Skeletal muscle tissue (tissue), 5 donors: ENCODE data around the gene STX1A. TPM values are rescaled to one million over a fixed set of nuclear protein-coding genes. Genes with fewer than 3 reads are reported as not detected.
"Not testable (repeated sequence)": the region's sequence is repeated elsewhere in the genome, so short reads cannot be mapped to it uniquely, and the experiment has no call there.

Experiments
- H3K27ac ChIP-seq: one replicate; pipeline ENCODE4 v1.7.0; 2013; ENCODE audit warnings: mild to moderate bottlenecking, low read depth, low read length, inconsistent platforms
- H3K27me3 ChIP-seq, 3 donors: one replicate each; pipeline ENCODE4 v1.7.0; 2013; ENCODE audit warnings: low read length in 3 of 3; ENCODE audit not compliant: control insufficient read depth in 3 of 3, insufficient read depth in 3 of 3
- H3K36me3 ChIP-seq, 3 donors: one replicate each; pipeline ENCODE4 v1.7.0; 2013; ENCODE audit warnings: low read length in 3 of 3; ENCODE audit not compliant: control insufficient read depth in 3 of 3, insufficient read depth in 3 of 3
- H3K4me1 ChIP-seq, 3 donors: one replicate each; pipeline ENCODE4 v1.7.0; 2013; ENCODE audit warnings: low read length in 3 of 3, mild to moderate bottlenecking in 3 of 3; ENCODE audit not compliant: control insufficient read depth in 3 of 3, insufficient read depth in 3 of 3
- H3K4me3 ChIP-seq, 3 donors: one replicate each; pipeline ENCODE4 v1.7.0; 2013; ENCODE audit warnings: low read length in 3 of 3
- H3K9ac ChIP-seq, 3 donors: one replicate each; pipeline ENCODE4 v1.7.0; 2013; ENCODE audit warnings: low read length in 3 of 3, mild to moderate bottlenecking in 3 of 3, moderate library complexity in 2 of 3, low read depth in 1 of 3
- H3K9me3 ChIP-seq, 3 donors: one replicate each; pipeline ENCODE4 v1.7.0; 2013; ENCODE audit warnings: low read length in 3 of 3; ENCODE audit not compliant: control insufficient read depth in 3 of 3
- small RNA-seq: library from RNA; depleted of rRNA; stranded (forward); fragments of <200 nt; gene quantifications from one replicate; pipeline ENCODE3, GENCODE V24; 2014
- total RNA-seq: library from RNA; depleted of rRNA; stranded (reverse); fragments of >200 nt; gene quantifications from one replicate; pipeline ENCODE4 v1.2.3, GENCODE V29; 2014
- donor health status: Osteomylitis.

STX1A gene
- total RNA-seq, 1 donor from 2014 or later, result 8.4 TPM

DNA sequence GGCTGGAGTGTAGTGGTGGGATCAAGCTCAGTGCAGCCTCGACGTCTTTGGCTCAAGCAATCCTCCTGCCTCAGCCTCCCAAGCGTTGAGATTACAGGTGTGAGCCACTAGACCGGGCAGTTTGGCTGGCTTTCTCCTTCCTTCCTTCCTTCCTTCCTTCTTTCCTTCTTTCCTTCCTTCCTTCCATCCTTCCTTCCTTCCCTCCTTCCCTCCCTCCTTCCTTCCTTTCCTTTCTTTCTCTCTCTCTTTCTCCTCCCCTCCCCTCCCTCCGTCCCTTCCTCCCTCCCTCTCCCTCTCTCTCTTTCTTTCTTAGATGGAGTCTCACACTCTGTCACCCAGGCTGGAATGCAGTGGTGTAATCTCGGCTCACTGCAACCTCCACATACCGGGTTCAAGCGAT, 59.5 kb downstream of the STX1A start:
- H3K27me3 ChIP-seq, result peaks cover 0 to 2% (median 0%) of the 10 kb centered on the region in 3 donors
- no peaks in the 10 kb centered on the region for H3K4me1 ChIP-seq
- no peak overlapping the region for H3K9ac ChIP-seq
- H3K27ac ChIP-seq, result no peak overlapping the region
- peaks cover 0 to 7% (median 0%) of the 10 kb centered on the region in 3 donors for H3K9me3 ChIP-seq
- no peak overlapping the region for H3K4me3 ChIP-seq
- no peaks in the 10 kb centered on the region for H3K36me3 ChIP-seq

- H3K9ac ChIP-seq, H3K4me1 ChIP-seq, H3K27me3 ChIP-seq, H3K9me3 ChIP-seq, H3K4me3 ChIP-seq, H3K36me3 ChIP-seq, H3K27ac ChIP-seq: not testable (repeated sequence)
Measured at GRCh38 chr7:73655309-73655708, 64.2 kb downstream of the STX1A start.

DNA sequence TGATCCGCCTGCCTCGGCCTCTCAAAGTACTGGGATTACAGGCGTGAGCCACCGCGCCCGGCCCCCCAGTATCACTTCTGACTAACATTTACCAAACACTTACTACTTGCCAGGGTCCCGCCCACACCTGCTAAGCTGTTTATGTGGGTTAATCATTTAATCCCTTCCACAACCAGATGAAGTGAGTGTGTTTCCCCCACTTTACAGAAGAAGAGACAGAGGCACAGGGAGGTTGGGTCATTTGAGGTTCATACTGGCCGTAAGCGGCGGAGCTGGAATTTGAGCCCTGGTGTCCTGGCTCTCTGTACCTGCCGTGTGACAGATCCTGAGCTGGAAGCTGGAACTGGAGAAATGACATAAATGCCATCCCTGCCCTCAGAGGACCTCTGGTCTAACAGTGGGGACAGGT, 66.9 kb downstream of the STX1A start:
- H3K27ac ChIP-seq, result no peak overlapping the region
- no peak overlapping the region for H3K4me3 ChIP-seq
- peaks cover 22 to 28% (median 24%) of the 10 kb centered on the region in 3 donors for H3K27me3 ChIP-seq
- H3K9ac ChIP-seq, result no peak overlapping the region
- H3K9me3 ChIP-seq, result no peaks in the 10 kb centered on the region
- H3K36me3 ChIP-seq, result no peaks in the 10 kb centered on the region
- H3K4me1 ChIP-seq, result no peaks in the 10 kb centered on the region

- peaks cover 35 to 44% (median 42%) of the 10 kb centered on the region in 3 donors for H3K27me3 ChIP-seq
- H3K9me3 ChIP-seq, result no peaks in the 10 kb centered on the region
- H3K4me1 ChIP-seq, result peaks cover 0 to 2% (median 0%) of the 10 kb centered on the region in 3 donors
- H3K27ac ChIP-seq, result no peak overlapping the region
- H3K36me3 ChIP-seq, result no peaks in the 10 kb centered on the region
- H3K9ac ChIP-seq, result no peak overlapping the region
- no peak overlapping the region for H3K4me3 ChIP-seq
Measured at GRCh38 chr7:73650524-73650923, 68.9 kb downstream of the STX1A start.

DNA sequence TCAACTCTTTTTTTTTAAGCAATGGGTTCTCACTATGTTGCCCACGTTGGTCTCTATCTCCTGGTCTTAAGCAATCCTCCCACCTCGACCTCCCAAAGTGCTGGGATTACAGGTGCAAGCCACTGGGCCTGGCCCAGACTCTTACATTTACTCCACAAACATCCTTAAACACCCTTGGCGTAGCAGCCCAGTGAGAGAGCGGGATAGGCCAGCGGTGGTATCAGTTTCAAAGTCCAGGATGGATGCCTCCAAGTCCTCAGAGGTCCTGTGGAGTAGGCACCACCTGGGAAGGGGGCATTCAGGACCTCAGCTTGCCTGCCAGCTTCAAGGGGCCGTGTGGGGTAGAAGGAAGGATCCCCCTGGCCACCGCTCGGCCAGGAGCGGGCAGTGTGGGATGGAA, 69.9 kb downstream of the STX1A start:
- H3K36me3 ChIP-seq, result no peaks in the 10 kb centered on the region
- H3K9ac ChIP-seq, result no peak overlapping the region
- peaks cover 0 to 2% (median 0%) of the 10 kb centered on the region in 3 donors for H3K4me1 ChIP-seq
- H3K27ac ChIP-seq, result no peak overlapping the region
- peaks cover 35 to 49% (median 45%) of the 10 kb centered on the region in 3 donors for H3K27me3 ChIP-seq
- no peaks in the 10 kb centered on the region for H3K9me3 ChIP-seq
- no peak overlapping the region for H3K4me3 ChIP-seq

Small RNA genes within 50 kb of the gene (small RNA-seq; reads per million reads assigned to genes)
- gene MIR4284 (0.16 reads per million), gene RN7SL265P (not detected)

Other genes with a start within 250 kb of the STX1A start
- gene BAZ1B, start 197.4 kb downstream of the STX1A start, total RNA-seq, result 38.1 TPM
- gene BCL7B, start 162.0 kb downstream of the STX1A start, total RNA-seq, result 6.8 TPM
- gene TBL2, start 141.1 kb downstream of the STX1A start, total RNA-seq, result 54.8 TPM
- 1.6 TPM for gene MLXIPL, start 95.1 kb downstream of the STX1A start, total RNA-seq
- 3.1 TPM for gene VPS37D, start 51.8 kb downstream of the STX1A start, total RNA-seq
- 1.6 TPM for gene DNAJC30, start 36.2 kb downstream of the STX1A start, total RNA-seq
- 45.4 TPM for gene BUD23, start 36.1 kb downstream of the STX1A start, total RNA-seq
- 13.6 TPM for gene ABHD11, start 19.1 kb upstream of the STX1A start, total RNA-seq
- gene CLDN3, start 50.6 kb upstream of the STX1A start, total RNA-seq, result 0.52 TPM
- not detected for gene CLDN4, start 111.3 kb upstream of the STX1A start, total RNA-seq
- 1.6 TPM for gene METTL27, start 122.8 kb upstream of the STX1A start, total RNA-seq
- gene TMEM270, start 141.5 kb upstream of the STX1A start, total RNA-seq, result not detected